ENCODE results near the gene SORT1. TPM values are rescaled to one million over a fixed set of nuclear protein-coding genes. Genes with fewer than 3 reads are reported as not detected.
A peak's percentile ranks its signal among the peaks of the same experiment; 100 is the strongest.

Gene SORT1
- total and polyA plus RNA-seq, 4 donors = 39.0 to 135 (median 57.4) TPM

GRCh38 chr1:109351457-109351856 lies 46.3 kb downstream of the SORT1 start:
- H3K4me1 ChIP-seq (ENCODE audit: control insufficient read depth in 5 of 5, insufficient read depth in 5 of 5, low read length in 5 of 5) = peaks cover 0 to 6% (median 4%) of the 10 kb centered on the region in 5 donors
- H3K36me3 ChIP-seq (ENCODE audit: control insufficient read depth in 4 of 4, insufficient read depth in 4 of 4, low read length in 4 of 4) = peaks cover 0 to 26% (median 8%) of the 10 kb centered on the region in 4 donors
- peaks cover 0 to 3% (median 0%) of the 10 kb centered on the region in 4 donors for H3K9me3 ChIP-seq (ENCODE audit: control insufficient read depth in 4 of 4, insufficient read depth in 3 of 4, low read length in 3 of 4)

GRCh38 chr1:109350655-109351054 lies 47.1 kb downstream of the SORT1 start:
- Histone ChIP-seq H3K9me3 (ENCODE audit: control insufficient read depth in 4 of 4, insufficient read depth in 3 of 4, low read length in 3 of 4) (no peaks in the 10 kb centered on the region), H3K27me3 (ENCODE audit: control insufficient read depth in 3 of 3, insufficient read depth in 3 of 3, low read length in 2 of 3) (no peaks in the 10 kb centered on the region), H3K27ac (ENCODE audit: low read depth in 1 of 2, low read length in 1 of 2) (no peak overlapping the region), H3K4me1 (ENCODE audit: control insufficient read depth in 5 of 5, insufficient read depth in 5 of 5, low read length in 5 of 5) (peaks cover 0 to 2% (median 0%) of the 10 kb centered on the region in 5 donors), H3K4me3 (no peak overlapping the region), H3K9ac (ENCODE audit: insufficient read depth in 1 of 2, low read length in 2 of 2) (no peak overlapping the region), H3K36me3 (ENCODE audit: control insufficient read depth in 4 of 4, insufficient read depth in 4 of 4, low read length in 4 of 4) (peaks cover under 1 to 26% (median 8%) of the 10 kb centered on the region in 4 donors)
- DNase-seq (no peak), ATAC-seq (ENCODE audit: insufficient read depth, low FRiP score) (peak; percentile 75)
- TF ChIP-seq CTCF (IDR thresholded peaks at IDR 0.05; ENCODE audit: control extremely low read depth, extremely low read depth) = no peak
- WGBS, 2 donors = 75 to 76% methylated on average over 1 of the region's 1 CpG

More at GRCh38 chr1:109351457-109351856, 46.3 kb downstream of the SORT1 start:
- Histone ChIP-seq H3K4me3 (no peak overlapping the region), H3K27ac (ENCODE audit: low read depth in 1 of 2, low read length in 1 of 2) (peak overlapping the region in 1 of 2 donors; percentile 34), H3K27me3 (ENCODE audit: control insufficient read depth in 3 of 3, insufficient read depth in 3 of 3, low read length in 2 of 3) (no peaks in the 10 kb centered on the region), H3K9ac (ENCODE audit: insufficient read depth in 1 of 2, low read length in 2 of 2) (no peak overlapping the region)
- TF ChIP-seq CTCF (IDR thresholded peaks at IDR 0.05; ENCODE audit: control extremely low read depth, extremely low read depth) = no peak
- WGBS, 2 donors = 72 to 91% methylated on average over 5 of the region's 5 CpGs
- no peak for DNase-seq
- ATAC-seq (ENCODE audit: insufficient read depth, low FRiP score) = no peak

GRCh38 chr1:109350182-109350581 lies 47.5 kb downstream of the SORT1 start:
- Histone ChIP-seq H3K36me3 (ENCODE audit: control insufficient read depth in 4 of 4, insufficient read depth in 4 of 4, low read length in 4 of 4) (peaks cover 4 to 26% (median 8%) of the 10 kb centered on the region in 4 donors), H3K4me3 (no peak overlapping the region), H3K9me3 (ENCODE audit: control insufficient read depth in 4 of 4, insufficient read depth in 3 of 4, low read length in 3 of 4) (no peaks in the 10 kb centered on the region), H3K27ac (ENCODE audit: low read depth in 1 of 2, low read length in 1 of 2) (no peak overlapping the region), H3K27me3 (ENCODE audit: control insufficient read depth in 3 of 3, insufficient read depth in 3 of 3, low read length in 2 of 3) (no peaks in the 10 kb centered on the region), H3K9ac (ENCODE audit: insufficient read depth in 1 of 2, low read length in 2 of 2) (no peak overlapping the region), H3K4me1 (ENCODE audit: control insufficient read depth in 5 of 5, insufficient read depth in 5 of 5, low read length in 5 of 5) (peaks cover 0 to 2% (median 0%) of the 10 kb centered on the region in 5 donors)
- no peak for ATAC-seq (ENCODE audit: insufficient read depth, low FRiP score)
- WGBS, 2 donors = 79 to 83% methylated on average over 4 of the region's 4 CpGs
- no peak for TF ChIP-seq CTCF (IDR thresholded peaks at IDR 0.05; ENCODE audit: control extremely low read depth, extremely low read depth)
- no peak for DNase-seq

GRCh38 chr1:109347511-109347910 lies 50.2 kb downstream of the SORT1 start:
- ATAC-seq (ENCODE audit: insufficient read depth, low FRiP score) (no peak), DNase-seq (peak; percentile 17 to 49 (median 30))
- H3K27me3 ChIP-seq (ENCODE audit: control insufficient read depth in 3 of 3, insufficient read depth in 3 of 3, low read length in 2 of 3) = no peaks in the 10 kb centered on the region
- H3K36me3 ChIP-seq (ENCODE audit: control insufficient read depth in 4 of 4, insufficient read depth in 4 of 4, low read length in 4 of 4) = peaks cover 0 to 23% (median 10%) of the 10 kb centered on the region in 4 donors
- H3K4me3 ChIP-seq = no peak overlapping the region
- H3K27ac ChIP-seq (ENCODE audit: low read depth in 1 of 2, low read length in 1 of 2) = no peak overlapping the region
- WGBS, 2 donors = 83 to 92% methylated on average over 6 of the region's 6 CpGs
- H3K4me1 ChIP-seq (ENCODE audit: control insufficient read depth in 5 of 5, insufficient read depth in 5 of 5, low read length in 5 of 5) = peaks cover 0 to 2% (median 0%) of the 10 kb centered on the region in 5 donors
- no peaks in the 10 kb centered on the region for H3K9me3 ChIP-seq (ENCODE audit: control insufficient read depth in 4 of 4, insufficient read depth in 3 of 4, low read length in 3 of 4)
- TF ChIP-seq CTCF (IDR thresholded peaks at IDR 0.05; ENCODE audit: control extremely low read depth, extremely low read depth) = no peak
- H3K9ac ChIP-seq (ENCODE audit: insufficient read depth in 1 of 2, low read length in 2 of 2) = no peak overlapping the region
